SK-MEL-5 (cell line): Measurements from ENCODE around the gene PAPSS1. TPM values are rescaled to one million over a fixed set of nuclear protein-coding genes. Genes with fewer than 3 reads are reported as not detected.

Experiments used
- total RNA-seq: library from RNA; depleted of rRNA; stranded (reverse); fragments of >200 nt; shearing (Covaris generic); gene quantifications from 2 replicates; pipeline ENCODE4 v1.2.3, GENCODE V29; 2014; rRNA removed

The PAPSS1 gene
- total RNA-seq, 1 experiment from 2014 or later: 30.2 TPM

Other genes starting within 250 kb of the PAPSS1 start
- gene SGMS2, start 104.7 kb upstream of the PAPSS1 start, total RNA-seq: 2.8 and 3.0 TPM in 2 replicates
- gene CYP2U1, start 211.3 kb upstream of the PAPSS1 start, total RNA-seq: 8.6 and 9.5 TPM in 2 replicates